Measurements from ENCODE around the gene WFS1. TPM values are rescaled to one million over a fixed set of nuclear protein-coding genes. Genes with fewer than 3 reads are reported as not detected.

Gene WFS1
- total and polyA plus RNA-seq, 2 donors (not counting 3 experiments of a cell fraction or from before 2014, with no cell fraction given) = 48.2 to 70.0 TPM

DNA sequence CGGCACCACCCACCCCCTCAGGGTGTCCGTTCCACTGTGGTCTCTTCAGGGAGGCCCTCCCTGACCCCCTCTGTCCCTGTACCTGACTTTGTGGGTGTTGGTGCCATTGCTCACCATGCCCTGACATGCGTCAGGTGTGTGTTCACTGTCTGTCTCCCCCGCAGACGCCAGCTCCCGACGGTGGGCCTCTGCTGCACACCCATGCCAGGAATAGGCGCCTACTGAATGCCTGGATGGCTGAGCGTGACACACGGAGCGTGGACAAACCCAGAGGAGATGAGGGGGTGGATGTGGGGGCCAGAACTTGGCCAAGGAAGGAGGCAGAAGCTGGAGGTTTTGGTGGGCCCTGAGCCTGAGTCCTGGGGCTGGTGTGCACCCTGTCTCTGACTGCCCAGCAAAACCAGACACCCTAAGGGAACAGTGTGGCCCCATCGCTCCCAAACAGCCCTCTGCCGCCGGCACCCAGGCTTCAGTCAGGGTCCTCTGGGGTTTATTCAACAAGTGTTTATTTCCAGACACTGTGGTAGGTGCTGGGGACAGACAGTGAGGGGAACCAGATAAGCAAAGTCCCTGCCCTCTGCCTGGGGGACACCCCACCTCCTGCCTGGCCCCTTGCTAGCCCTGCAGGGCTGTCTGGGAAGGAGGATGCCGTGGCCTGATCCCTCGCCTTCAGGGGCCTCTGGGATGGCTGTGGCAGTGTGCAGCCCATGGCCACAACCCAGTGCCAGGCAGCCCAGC lies 76.9 kb downstream of the WFS1 start:
- Histone ChIP-seq H3K9me1 (replicated peaks; ENCODE audit: control insufficient read depth, extremely low read depth, insufficient read depth, low read length) (no peaks in the 10 kb centered on the region), H3K27ac (ENCODE audit: insufficient read depth, low read depth, low read length) (no peak overlapping the region), H3K9ac (replicated peaks; ENCODE audit: extremely low read depth, insufficient read depth, low read length) (no peak overlapping the region), H3K79me2 (ENCODE audit: control insufficient read depth, insufficient read depth, low read length) (no peaks in the 10 kb centered on the region), H3K4me3 (replicated peaks in 1 of 3; ENCODE audit: insufficient read depth in 1 of 3, low read depth in 1 of 3, low read length in 3 of 3) (no peak overlapping the region), H3K27me3 (ENCODE audit: control insufficient read depth in 2 of 2, insufficient read depth in 2 of 2, low read length in 2 of 2) (no peaks in the 10 kb centered on the region), H3K9me3 (replicated peaks; ENCODE audit: control insufficient read depth, insufficient read depth, low read length) (no peaks in the 10 kb centered on the region), H3K4me2 (ENCODE audit: insufficient read depth, low read length) (no peak overlapping the region), H2AFZ (ENCODE audit: low read depth, low read length) (no peak overlapping the region), H4K20me1 (replicated peaks; ENCODE audit: control insufficient read depth, extremely low read depth, insufficient read depth, low read length) (no peaks in the 10 kb centered on the region), H3K4me1 (ENCODE audit: control insufficient read depth, extremely low read depth, insufficient read depth, low read length) (no peaks in the 10 kb centered on the region), H3K36me3 (ENCODE audit: control insufficient read depth in 2 of 2, extremely low read depth in 1 of 2, insufficient read depth in 2 of 2, low read length in 2 of 2) (no peaks in the 10 kb centered on the region)
- dilution Hi-C loops (cut with MboI; ENCODE audit: extremely low pct_ligation_motif_present, low sequenced_read_pairs) = no loop called here
- FAIRE-seq = no peak
- BruUV-seq (replicated peaks) = no TSS peak
- DNase-seq (ENCODE audit: low read depth, low spot score) = no peak
- intact Hi-C loops (cut with micrococcal nuclease) = no loop called here
- TF ChIP-seq JUN (IDR thresholded peaks at IDR 0.05; ENCODE audit: borderline replicate concordance, insufficient read depth, insufficient read length, low read depth) (no peak), POLR2A (IDR thresholded peaks at IDR 0.05; ENCODE audit: low read depth, low read length) (no peak), FOS (IDR thresholded peaks at IDR 0.05; ENCODE audit: borderline replicate concordance, insufficient read depth, low read length) (no peak), GATA2 (IDR thresholded peaks at IDR 0.05; ENCODE audit: insufficient read depth, insufficient read length, low read depth, low read length) (no peak), MYC (IDR thresholded peaks at IDR 0.05; ENCODE audit: low read depth, low read length) (no peak), POLR2AphosphoS5 (IDR thresholded peaks at IDR 0.05; ENCODE audit: insufficient read depth, low read depth, low read length) (no peak), EZH2 (IDR thresholded peaks at IDR 0.05; ENCODE audit: borderline replicate concordance, low read depth, low read length, severe bottlenecking) (no peak)
- TF ChIP-seq, protein P1, sequence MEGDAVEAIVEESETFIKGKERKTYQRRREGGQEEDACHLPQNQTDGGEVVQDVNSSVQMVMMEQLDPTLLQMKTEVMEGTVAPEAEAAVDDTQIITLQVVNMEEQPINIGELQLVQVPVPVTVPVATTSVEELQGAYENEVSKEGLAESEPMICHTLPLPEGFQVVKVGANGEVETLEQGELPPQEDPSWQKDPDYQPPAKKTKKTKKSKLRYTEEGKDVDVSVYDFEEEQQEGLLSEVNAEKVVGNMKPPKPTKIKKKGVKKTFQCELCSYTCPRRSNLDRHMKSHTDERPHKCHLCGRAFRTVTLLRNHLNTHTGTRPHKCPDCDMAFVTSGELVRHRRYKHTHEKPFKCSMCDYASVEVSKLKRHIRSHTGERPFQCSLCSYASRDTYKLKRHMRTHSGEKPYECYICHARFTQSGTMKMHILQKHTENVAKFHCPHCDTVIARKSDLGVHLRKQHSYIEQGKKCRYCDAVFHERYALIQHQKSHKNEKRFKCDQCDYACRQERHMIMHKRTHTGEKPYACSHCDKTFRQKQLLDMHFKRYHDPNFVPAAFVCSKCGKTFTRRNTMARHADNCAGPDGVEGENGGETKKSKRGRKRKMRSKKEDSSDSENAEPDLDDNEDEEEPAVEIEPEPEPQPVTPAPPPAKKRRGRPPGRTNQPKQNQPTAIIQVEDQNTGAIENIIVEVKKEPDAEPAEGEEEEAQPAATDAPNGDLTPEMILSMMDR (IDR thresholded peaks at IDR 0.05; ENCODE audit: extremely low read depth in 1 of 2, insufficient read depth in 1 of 2, low read depth in 1 of 2, low read length in 2 of 2) = no peak
- TF ChIP-seq, protein P2, sequence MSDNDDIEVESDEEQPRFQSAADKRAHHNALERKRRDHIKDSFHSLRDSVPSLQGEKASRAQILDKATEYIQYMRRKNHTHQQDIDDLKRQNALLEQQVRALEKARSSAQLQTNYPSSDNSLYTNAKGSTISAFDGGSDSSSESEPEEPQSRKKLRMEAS (IDR thresholded peaks at IDR 0.05; ENCODE audit: insufficient read depth, insufficient read length) = no peak
- POLR2A ChIA-PET = no interaction called here
- CTCF ChIA-PET = interaction anchor here (1.1 kb wide), 1 partner anchor 19 kb away, joined by 4 read pairs; no protein-coding TSS in a partner anchor
